ENCODE data around the gene KDM2B. TPM values are rescaled to one million over a fixed set of nuclear protein-coding genes. Genes with fewer than 3 reads are reported as not detected.

The KDM2B gene
- total RNA-seq, 1 donor from 2014 or later = 18.9 TPM

DNA sequence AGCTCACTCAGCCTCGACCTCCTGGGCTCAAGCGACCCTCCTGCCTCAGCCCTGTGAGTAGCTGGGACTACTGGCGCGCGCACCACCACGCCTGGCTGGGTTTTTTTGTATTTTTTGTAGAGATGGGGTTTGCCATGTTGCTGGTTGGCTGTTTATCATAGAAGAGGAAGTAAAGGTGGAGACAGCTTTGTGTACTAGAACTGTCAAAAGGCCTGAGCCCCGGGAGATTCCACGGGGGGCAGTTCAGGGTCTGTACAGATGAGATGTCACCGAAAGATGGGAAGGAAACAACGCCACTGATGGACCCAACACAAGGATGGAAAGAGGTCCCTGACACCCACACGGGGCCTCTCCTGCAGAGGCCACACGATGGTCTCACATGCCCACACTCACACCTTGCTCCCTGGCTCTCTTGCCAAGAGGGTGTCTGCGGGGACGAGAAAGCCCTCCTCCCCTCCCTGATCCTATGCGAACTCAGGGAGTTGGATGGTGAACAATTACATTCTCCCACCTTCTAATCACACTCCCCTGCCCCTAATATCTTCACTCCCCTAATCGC is 66.6 kb downstream of the KDM2B start:
- TF ChIP-seq POLR2AphosphoS5 (IDR thresholded peaks at IDR 0.05; ENCODE audit: insufficient read depth in 1 of 2, low read depth in 1 of 2) (no peak), POLR2A (IDR thresholded peaks at IDR 0.05) (no peak)
- TF ChIP-seq, protein P1, sequence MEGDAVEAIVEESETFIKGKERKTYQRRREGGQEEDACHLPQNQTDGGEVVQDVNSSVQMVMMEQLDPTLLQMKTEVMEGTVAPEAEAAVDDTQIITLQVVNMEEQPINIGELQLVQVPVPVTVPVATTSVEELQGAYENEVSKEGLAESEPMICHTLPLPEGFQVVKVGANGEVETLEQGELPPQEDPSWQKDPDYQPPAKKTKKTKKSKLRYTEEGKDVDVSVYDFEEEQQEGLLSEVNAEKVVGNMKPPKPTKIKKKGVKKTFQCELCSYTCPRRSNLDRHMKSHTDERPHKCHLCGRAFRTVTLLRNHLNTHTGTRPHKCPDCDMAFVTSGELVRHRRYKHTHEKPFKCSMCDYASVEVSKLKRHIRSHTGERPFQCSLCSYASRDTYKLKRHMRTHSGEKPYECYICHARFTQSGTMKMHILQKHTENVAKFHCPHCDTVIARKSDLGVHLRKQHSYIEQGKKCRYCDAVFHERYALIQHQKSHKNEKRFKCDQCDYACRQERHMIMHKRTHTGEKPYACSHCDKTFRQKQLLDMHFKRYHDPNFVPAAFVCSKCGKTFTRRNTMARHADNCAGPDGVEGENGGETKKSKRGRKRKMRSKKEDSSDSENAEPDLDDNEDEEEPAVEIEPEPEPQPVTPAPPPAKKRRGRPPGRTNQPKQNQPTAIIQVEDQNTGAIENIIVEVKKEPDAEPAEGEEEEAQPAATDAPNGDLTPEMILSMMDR (IDR thresholded peaks at IDR 0.05) = no peak
- no peak for DNase-seq (ENCODE audit: extremely low spot score in 2 of 2)
- intact Hi-C loops (cut with DNase I) = no loop called here
- H3K9me3 ChIP-seq = no peaks in the 10 kb centered on the region
- no peak overlapping the region for H3K4me3 ChIP-seq
- H3K27ac ChIP-seq = no peak overlapping the region
- H3K4me1 ChIP-seq = no peaks in the 10 kb centered on the region
- H3K27me3 ChIP-seq = no peaks in the 10 kb centered on the region
- H3K36me3 ChIP-seq = no peaks in the 10 kb centered on the region

DNA sequence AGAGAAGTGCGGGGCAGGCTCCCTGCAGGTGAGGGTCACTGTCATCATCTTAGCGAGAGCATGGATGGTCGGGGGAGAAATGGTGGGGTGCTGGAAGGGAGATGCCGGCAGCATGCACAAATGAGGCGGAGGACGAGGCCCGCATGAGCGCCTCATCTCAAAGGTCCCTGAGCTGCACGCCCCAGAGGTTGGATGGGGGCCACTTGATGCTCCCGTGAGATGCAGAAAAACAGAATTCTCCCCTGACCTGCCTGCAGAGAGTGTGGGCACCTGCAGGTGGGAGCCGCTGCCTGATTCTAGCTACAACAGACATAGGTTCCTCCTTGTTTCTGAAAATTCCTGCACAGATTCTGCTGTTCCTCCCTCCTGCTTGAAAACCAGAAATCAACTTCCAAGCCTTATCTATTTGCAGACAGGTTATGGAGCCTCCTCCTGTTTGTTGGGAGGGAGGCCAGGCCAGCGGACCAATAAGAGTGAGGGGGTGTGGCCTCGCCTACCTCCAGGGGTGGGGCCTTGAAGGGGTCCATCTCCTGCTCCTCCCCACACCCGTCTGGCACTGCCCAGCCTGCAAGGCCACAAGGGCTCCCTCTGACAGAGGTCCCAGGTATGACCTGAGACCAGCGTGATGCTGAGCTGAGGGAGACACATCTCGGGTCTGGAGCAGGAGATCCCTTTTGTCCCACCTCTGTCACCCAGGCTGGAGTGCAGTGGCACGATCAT is 67.2 kb downstream of the KDM2B start:
- Histone ChIP-seq H3K36me3 (no peaks in the 10 kb centered on the region), H3K27ac (no peak overlapping the region)

DNA sequence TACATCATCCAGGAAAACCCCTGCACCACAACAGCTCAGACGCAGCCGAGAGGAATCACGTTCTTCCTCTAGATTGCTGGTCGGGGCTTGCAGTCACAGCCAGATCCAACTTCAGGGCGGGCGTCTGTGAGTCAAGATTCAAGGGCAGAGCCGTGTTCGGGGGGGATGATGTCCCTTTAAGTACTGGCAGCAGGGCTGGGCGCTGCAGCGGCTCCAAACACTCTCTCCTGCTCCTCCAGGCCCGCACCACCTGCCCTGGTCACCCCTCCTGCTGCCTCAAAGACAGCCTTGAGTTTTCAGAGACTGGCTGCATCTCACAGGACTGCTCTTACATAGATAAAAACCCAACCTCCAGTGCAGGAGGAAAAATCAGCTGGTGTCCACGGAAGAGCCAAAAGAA is 68.3 kb downstream of the KDM2B start:
- no peaks in the 10 kb centered on the region for H3K9me3 ChIP-seq
- no peak overlapping the region for H3K27ac ChIP-seq
- H3K36me3 ChIP-seq = no peaks in the 10 kb centered on the region
- H3K27me3 ChIP-seq = no peaks in the 10 kb centered on the region
- intact Hi-C loops (cut with DNase I) = no loop called here
- no peaks in the 10 kb centered on the region for H3K4me1 ChIP-seq
- H3K4me3 ChIP-seq = no peak overlapping the region
- TF ChIP-seq POLR2A (IDR thresholded peaks at IDR 0.05) (no peak), POLR2AphosphoS5 (IDR thresholded peaks at IDR 0.05; ENCODE audit: insufficient read depth in 1 of 2, low read depth in 1 of 2) (no peak)
- TF ChIP-seq, protein P1 (IDR thresholded peaks at IDR 0.05) = no peak
- DNase-seq (ENCODE audit: extremely low spot score in 2 of 2) = no peak

More for the DNA sequence above, 67.2 kb downstream of the KDM2B start:
- TF ChIP-seq, protein P1 (IDR thresholded peaks at IDR 0.05) = no peak
- TF ChIP-seq POLR2A (IDR thresholded peaks at IDR 0.05) (no peak), POLR2AphosphoS5 (IDR thresholded peaks at IDR 0.05; ENCODE audit: insufficient read depth in 1 of 2, low read depth in 1 of 2) (no peak)
- Histone ChIP-seq H3K27me3 (no peaks in the 10 kb centered on the region), H3K9me3 (no peaks in the 10 kb centered on the region), H3K4me1 (no peaks in the 10 kb centered on the region), H3K4me3 (no peak overlapping the region)
- intact Hi-C loops (cut with DNase I) = no loop called here
- DNase-seq (ENCODE audit: extremely low spot score in 2 of 2) = no peak

DNA sequence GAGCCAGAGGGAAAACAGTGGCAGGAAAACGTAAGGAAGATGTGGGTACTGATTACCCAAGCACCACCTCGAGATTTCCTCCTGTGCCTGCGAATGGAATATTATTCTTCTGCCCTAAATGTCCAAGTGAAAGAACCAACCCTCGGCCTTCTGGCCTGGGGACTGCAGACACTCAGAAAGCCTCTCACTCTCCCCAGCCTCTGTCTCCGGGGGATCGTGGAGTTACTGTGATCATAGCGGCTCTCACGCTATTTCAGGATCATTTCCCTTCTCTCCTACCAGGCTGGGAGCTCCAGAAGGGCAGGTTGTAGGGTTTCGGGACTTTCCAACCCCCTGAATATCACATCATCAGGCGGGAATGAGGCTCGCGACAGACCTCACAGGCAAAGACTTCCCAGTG is 68.9 kb downstream of the KDM2B start:
- H3K36me3 ChIP-seq = no peaks in the 10 kb centered on the region
- no peaks in the 10 kb centered on the region for H3K4me1 ChIP-seq
- no peak overlapping the region for H3K4me3 ChIP-seq
- no peaks in the 10 kb centered on the region for H3K27me3 ChIP-seq
- intact Hi-C loops (cut with DNase I) = no loop called here
- H3K27ac ChIP-seq = no peak overlapping the region
- no peak for DNase-seq (ENCODE audit: extremely low spot score in 2 of 2)
- TF ChIP-seq POLR2AphosphoS5 (IDR thresholded peaks at IDR 0.05; ENCODE audit: insufficient read depth in 1 of 2, low read depth in 1 of 2) (no peak), POLR2A (IDR thresholded peaks at IDR 0.05) (no peak)
- TF ChIP-seq, protein P1 (IDR thresholded peaks at IDR 0.05) = no peak
- no peaks in the 10 kb centered on the region for H3K9me3 ChIP-seq

DNA sequence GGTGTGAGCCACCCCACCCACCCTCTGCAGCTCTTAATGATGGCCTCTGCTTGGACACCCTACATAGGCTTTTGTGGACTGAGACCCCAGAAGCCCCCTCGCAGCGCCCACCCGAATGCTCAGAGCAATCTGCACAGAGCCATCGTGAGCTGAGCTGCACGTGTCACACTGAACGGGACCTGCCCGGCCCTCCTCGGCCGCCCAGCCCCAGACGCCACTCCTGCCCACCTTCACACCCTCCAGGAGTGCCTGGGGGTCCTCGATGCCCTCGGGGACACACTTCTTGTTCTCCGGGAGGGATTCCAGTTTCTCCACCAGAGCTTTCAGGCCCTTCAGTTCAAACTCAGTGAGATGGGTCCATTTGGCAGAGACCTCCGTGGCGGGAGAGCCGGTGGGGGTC is 71.5 kb downstream of the KDM2B start:
- TF ChIP-seq POLR2A (IDR thresholded peaks at IDR 0.05) (no peak), POLR2AphosphoS5 (IDR thresholded peaks at IDR 0.05; ENCODE audit: insufficient read depth in 1 of 2, low read depth in 1 of 2) (no peak)
- TF ChIP-seq, protein P1 (IDR thresholded peaks at IDR 0.05) = no peak
- intact Hi-C loops (cut with DNase I) = no loop called here
- no peak for DNase-seq (ENCODE audit: extremely low spot score in 2 of 2)

More for the DNA sequence above, 71.5 kb downstream of the KDM2B start:
- Histone ChIP-seq H3K4me1 (no peaks in the 10 kb centered on the region), H3K36me3 (no peaks in the 10 kb centered on the region), H3K27me3 (no peaks in the 10 kb centered on the region), H3K4me3 (no peak overlapping the region), H3K27ac (no peak overlapping the region), H3K9me3 (no peaks in the 10 kb centered on the region)

Measured in vagina (tissue), 2 donors.